HFFc6 (cell line): Measurements from ENCODE around the gene HOXA13. TPM values are rescaled to one million over a fixed set of nuclear protein-coding genes. Genes with fewer than 3 reads are reported as not detected.

Experiments used
- DNase-seq: peaks from one replicate; pipeline ENCODE4 v3.0.0-alpha.2; 2018
- H3K27ac Mint-ChIP-seq: 2 replicates; pipeline ENCODE4 v1.8.0; 2020; ENCODE audit warnings: mild to moderate bottlenecking, mixed read lengths
- H3K27me3 Mint-ChIP-seq: 2 replicates; pipeline ENCODE4 v1.8.0; 2021; ENCODE audit warnings: mild to moderate bottlenecking, moderate library complexity, mixed read lengths; ENCODE audit not compliant: insufficient read depth
- H3K36me3 Mint-ChIP-seq: 2 replicates; pipeline ENCODE4 v1.8.0; 2021; ENCODE audit warnings: low read depth, mixed read lengths
- H3K4me1 Mint-ChIP-seq: 2 replicates; pipeline ENCODE4 v1.8.0; 2020; ENCODE audit warnings: low read depth, mixed read lengths
- H3K4me3 Mint-ChIP-seq: 2 replicates; pipeline ENCODE4 v1.8.0; 2020; ENCODE audit warnings: mild to moderate bottlenecking, moderate library complexity, mixed read lengths
- H3K9me3 Mint-ChIP-seq: 2 replicates; pipeline ENCODE4 v1.8.0; 2020; ENCODE audit warnings: mild to moderate bottlenecking, mixed read lengths
- total RNA-seq, 6 experiments: library from RNA; stranded (reverse); fragmentation: NEBNext Ultra II Directional; extraction: Animal tissue kit (Norgen Biotek cat#: 25700); gene quantifications; 2 replicates in 1 of 6; 3 replicates in 5 of 6; pipeline ENCODE4 v1.2.3, GENCODE V29; 2021
- TF ChIP-seq, protein P1 (sequence below): fragments of 200-600 bp; sonication (generic); IDR thresholded peaks from 2 replicates; pipeline ENCODE4 v1.5.0; 2021; ENCODE audit warnings: antibody characterized with exemption, mild to moderate bottlenecking

Gene HOXA13
- total RNA-seq, 6 experiments from 2014 or later, result 11.1 to 16.0 (median 13.1) TPM

DNA sequence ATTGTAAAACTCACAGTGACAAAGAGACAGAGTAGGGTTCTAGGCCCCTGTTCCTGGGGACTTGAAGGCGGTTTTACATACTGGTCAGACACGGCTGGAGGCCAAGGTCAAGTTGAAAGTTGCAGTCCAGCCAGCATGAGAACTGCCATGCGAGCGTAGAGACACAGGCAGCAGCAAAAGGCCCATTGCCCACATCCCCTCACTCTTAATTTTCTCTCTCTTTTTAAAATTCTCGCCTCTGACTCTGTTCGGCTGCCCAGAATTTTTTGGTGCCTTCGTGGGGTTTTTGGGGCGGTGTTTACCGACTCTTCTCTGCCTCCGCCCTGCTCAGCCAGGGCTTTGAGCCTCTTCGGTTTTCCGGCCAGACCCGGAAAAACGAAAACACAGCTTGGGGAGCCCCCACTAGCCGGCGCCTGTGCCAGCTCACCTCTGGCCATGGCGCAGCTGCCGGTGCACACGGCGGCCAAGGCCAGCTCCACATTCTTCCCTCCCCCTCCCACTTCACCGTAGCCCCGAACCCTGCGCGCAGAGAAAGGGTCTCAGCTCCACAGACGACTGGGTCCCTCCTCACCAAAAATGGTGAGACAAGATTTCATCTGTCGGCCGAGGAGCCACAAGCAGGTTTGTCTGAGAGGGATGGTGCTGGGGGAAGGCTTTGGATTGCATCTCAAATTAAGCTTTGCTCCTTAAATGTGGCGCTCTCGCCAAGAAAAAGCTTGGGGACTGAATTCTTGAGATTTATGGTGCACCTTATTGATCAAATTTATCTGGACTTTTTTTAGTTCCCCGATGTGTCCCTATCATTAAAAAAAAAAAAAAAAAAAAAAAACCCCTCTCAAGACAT lies 2.3 kb upstream of the HOXA13 start:
- H3K9me3 Mint-ChIP-seq, result no peaks in the 10 kb centered on the region
- TF ChIP-seq, protein P1, sequence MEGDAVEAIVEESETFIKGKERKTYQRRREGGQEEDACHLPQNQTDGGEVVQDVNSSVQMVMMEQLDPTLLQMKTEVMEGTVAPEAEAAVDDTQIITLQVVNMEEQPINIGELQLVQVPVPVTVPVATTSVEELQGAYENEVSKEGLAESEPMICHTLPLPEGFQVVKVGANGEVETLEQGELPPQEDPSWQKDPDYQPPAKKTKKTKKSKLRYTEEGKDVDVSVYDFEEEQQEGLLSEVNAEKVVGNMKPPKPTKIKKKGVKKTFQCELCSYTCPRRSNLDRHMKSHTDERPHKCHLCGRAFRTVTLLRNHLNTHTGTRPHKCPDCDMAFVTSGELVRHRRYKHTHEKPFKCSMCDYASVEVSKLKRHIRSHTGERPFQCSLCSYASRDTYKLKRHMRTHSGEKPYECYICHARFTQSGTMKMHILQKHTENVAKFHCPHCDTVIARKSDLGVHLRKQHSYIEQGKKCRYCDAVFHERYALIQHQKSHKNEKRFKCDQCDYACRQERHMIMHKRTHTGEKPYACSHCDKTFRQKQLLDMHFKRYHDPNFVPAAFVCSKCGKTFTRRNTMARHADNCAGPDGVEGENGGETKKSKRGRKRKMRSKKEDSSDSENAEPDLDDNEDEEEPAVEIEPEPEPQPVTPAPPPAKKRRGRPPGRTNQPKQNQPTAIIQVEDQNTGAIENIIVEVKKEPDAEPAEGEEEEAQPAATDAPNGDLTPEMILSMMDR, result no peak
- H3K4me1 Mint-ChIP-seq, result peaks cover 13% of the 10 kb centered on the region
- no peak overlapping the region for H3K27ac Mint-ChIP-seq
- H3K36me3 Mint-ChIP-seq, result peaks cover 16% of the 10 kb centered on the region
- peaks cover 6% of the 10 kb centered on the region for H3K27me3 Mint-ChIP-seq
- no peak for DNase-seq
- no peak overlapping the region for H3K4me3 Mint-ChIP-seq

DNA sequence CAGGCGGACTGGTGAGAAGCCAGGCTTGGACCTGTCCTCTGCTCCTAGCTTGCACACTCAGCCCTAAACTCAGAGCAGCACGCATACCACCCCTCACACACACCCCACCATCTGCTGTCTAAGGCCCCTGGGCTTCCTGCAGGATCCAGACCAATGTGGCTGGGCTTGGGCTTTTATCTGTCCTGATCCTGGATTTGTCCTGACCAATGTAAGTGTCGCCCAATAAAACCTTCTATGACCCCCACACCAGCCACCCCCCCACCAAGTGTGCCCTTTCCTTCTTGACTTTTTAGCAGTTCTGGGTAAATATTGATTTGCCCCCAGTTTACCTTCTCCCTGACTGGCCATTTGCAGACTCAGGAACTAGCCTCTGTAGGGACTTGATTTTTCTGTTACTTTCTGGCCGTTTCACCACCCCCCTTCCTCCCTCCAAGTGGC lies 1.7 kb upstream of the HOXA13 start:
- H3K27ac Mint-ChIP-seq, result no peak overlapping the region
- TF ChIP-seq, protein P1, result no peak
- peaks cover 6% of the 10 kb centered on the region for H3K27me3 Mint-ChIP-seq
- peaks cover 16% of the 10 kb centered on the region for H3K4me1 Mint-ChIP-seq
- no peak overlapping the region for H3K4me3 Mint-ChIP-seq
- no peak for DNase-seq
- H3K9me3 Mint-ChIP-seq, result no peaks in the 10 kb centered on the region
- peaks cover 20% of the 10 kb centered on the region for H3K36me3 Mint-ChIP-seq

DNA sequence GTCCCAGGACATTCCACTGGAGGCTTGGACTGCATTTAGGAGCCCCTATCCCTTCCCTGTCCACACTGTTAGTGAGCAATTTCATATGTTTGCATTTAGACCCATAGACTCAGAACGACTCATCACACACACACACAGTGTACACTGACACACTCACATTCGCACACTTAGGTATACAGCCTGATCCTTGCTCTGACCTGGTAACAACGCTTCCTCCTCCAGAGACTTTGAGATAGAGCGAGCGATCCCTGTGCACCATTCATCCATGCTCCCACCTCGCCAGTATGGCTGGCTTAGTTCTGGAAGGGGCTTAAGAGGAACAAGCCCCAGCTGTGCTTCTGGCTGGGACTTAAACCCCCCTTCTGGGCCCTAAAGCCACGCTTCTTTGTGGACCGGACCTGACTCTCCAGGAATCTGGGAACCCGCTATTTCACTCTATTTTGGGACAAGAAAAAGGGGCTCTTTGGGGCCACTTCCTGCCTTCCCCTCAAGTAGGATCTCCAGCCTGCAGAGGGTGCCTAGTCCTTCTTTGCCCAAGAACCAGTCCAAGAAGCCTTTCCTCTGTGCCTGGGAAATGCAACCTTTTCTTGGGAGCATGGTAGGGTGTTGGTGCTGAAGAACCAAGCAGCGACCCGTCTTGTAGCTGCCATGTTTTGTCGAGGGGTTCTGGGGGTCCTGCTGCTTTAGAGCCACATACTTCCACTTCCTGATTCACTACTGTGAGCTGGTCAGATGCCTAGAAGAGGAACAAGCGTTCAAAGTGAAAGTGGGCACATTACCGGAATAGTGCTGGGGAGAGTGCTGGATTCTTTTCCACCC lies 1.1 kb upstream of the HOXA13 start:
- H3K27ac Mint-ChIP-seq, result peak overlapping the region; percentile 77
- peak overlapping the region; percentile 91 for H3K4me3 Mint-ChIP-seq
- TF ChIP-seq, protein P1, result no peak
- H3K36me3 Mint-ChIP-seq, result peaks cover 23% of the 10 kb centered on the region
- peaks cover 3% of the 10 kb centered on the region for H3K27me3 Mint-ChIP-seq
- DNase-seq, result no peak
- peaks cover 22% of the 10 kb centered on the region for H3K4me1 Mint-ChIP-seq
- no peaks in the 10 kb centered on the region for H3K9me3 Mint-ChIP-seq

DNA sequence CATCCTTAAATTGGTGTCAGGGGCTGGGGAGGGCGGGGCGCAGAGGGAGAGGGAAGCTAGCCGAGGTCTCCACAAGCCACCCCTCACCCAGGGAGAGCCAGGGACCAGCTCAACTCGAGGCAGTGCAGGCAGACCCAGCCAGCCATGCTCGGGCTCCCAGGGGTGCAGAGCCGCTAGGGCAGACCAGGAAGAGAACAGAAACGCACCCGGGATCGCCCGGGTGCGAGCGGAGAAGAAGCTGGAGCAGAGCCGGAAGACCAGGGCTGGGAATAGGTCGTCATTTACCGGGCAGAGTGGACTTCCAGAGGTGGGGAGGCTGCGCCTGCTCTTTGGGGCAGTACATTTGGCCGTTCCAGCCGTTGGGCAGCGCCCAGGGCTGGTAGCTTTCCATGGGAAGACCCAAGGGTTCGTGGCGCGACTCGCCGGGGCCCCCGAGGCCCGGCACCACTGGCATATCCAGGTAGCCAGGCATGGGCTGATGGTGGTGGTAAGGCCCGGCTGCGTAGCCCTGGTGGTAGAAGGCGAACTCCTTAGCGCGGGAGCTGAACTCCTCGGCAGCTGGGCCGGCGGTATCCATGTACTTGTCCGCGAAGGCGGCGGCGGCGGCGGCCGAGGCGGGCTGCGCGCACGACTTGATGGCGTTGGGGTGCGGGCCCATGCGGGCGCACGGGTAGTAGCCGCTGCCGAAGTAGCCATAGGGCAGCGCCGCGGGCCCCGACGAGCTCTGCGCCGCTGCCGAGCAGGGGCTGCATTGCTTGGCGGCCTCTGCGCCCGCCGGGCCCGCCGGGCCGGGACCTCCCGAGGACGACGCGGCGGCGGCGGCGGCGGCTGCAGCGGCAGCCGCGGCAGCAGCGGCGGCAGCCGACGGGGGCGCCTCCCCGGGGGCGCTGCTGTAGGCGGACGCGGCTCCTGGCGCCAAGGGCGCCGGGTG lies 755 bp downstream of the HOXA13 start:
- Mint-ChIP-seq H3K27ac (peak overlapping the region; percentile 84), H3K9me3 (no peaks in the 10 kb centered on the region), H3K4me3 (peak overlapping the region; percentile 93), H3K27me3 (peaks cover 1% of the 10 kb centered on the region), H3K36me3 (peaks cover 33% of the 10 kb centered on the region), H3K4me1 (peaks cover 40% of the 10 kb centered on the region)
- no peak for DNase-seq
- TF ChIP-seq, protein P1, result no peak
